Naive thymus-derived CD4-positive, alpha-beta T cell (primary cell): ENCODE measurements around the gene MFSD6. TPM values are rescaled to one million over a fixed set of nuclear protein-coding genes. Genes with fewer than 3 reads are reported as not detected.

ENCODE experiments used
- ATAC-seq: fragments of 150-1000 bp; cut with Tn5 transposase; 2 replicates; pipeline ENCODE4 v1.10.0; 2021; ENCODE audit warnings: mild to moderate bottlenecking, moderate library complexity
- CTCF ChIA-PET: fragments of 350-600 bp; sonication (Branson Sonifier 250); formaldehyde crosslinking; loops from one replicate; lab custom pipeline; 2021; ENCODE audit warnings: antibody characterized with exemption; lab: Charles Lee
- POLR2A ChIA-PET: fragments of 350-600 bp; sonication (Branson Sonifier 250); formaldehyde crosslinking; loops from one replicate; lab custom pipeline; 2021; ENCODE audit warnings: antibody characterized with exemption, inconsistent platforms; lab: Charles Lee
- DNase-seq, 9 donors: peaks; one replicate each; pipeline versions ENCODE4 v3.0.0 to v3.0.0-alpha.2; 2020 to 2022; ENCODE audit warnings: mixed read lengths in 1 of 9
- H3K27ac ChIP-seq: one replicate; pipeline ENCODE4 v1.7.0; 2013; ENCODE audit warnings: mild to moderate bottlenecking, low read depth, low read length, moderate library complexity
- H3K27me3 ChIP-seq, 2 donors: one replicate each; pipeline ENCODE4 v1.7.0; 2013; ENCODE audit warnings: low read length in 2 of 2, mild to moderate bottlenecking in 2 of 2, moderate library complexity in 2 of 2; ENCODE audit not compliant: control insufficient read depth in 2 of 2, insufficient read depth in 2 of 2
- H3K36me3 ChIP-seq, 3 experiments: 1 replicate in 2 of 3; 2 replicates in 1 of 3; pipeline ENCODE4 v1.7.0; 2013; ENCODE audit warnings: low read length in 3 of 3, mild to moderate bottlenecking in 3 of 3, moderate library complexity in 1 of 3; ENCODE audit not compliant: insufficient read depth in 3 of 3, control insufficient read depth in 2 of 3
- H3K4me1 ChIP-seq, 2 donors: one replicate each; pipeline ENCODE4 v1.7.0; 2013; ENCODE audit warnings: low read length in 2 of 2, mild to moderate bottlenecking in 2 of 2, moderate library complexity in 1 of 2; ENCODE audit not compliant: control insufficient read depth in 2 of 2, insufficient read depth in 2 of 2
- H3K4me3 ChIP-seq: 2 replicates; pipeline ENCODE4 v1.7.0; 2013; ENCODE audit warnings: mild to moderate bottlenecking, low read length
- H3K9me3 ChIP-seq, 3 experiments: 1 replicate in 2 of 3; 2 replicates in 1 of 3; pipeline ENCODE4 v1.7.0; 2013; ENCODE audit warnings: low read length in 3 of 3; ENCODE audit not compliant: control insufficient read depth in 2 of 3
- H3K27ac Mint-ChIP-seq, 9 donors: one replicate each; pipeline ENCODE4 v1.8.0; 2020 to 2022; ENCODE audit warnings: mixed read lengths in 9 of 9, mild to moderate bottlenecking in 8 of 9, moderate library complexity in 5 of 9, inconsistent platforms in 2 of 9
- H3K27me3 Mint-ChIP-seq, 5 donors: one replicate each; pipeline ENCODE4 v1.8.0; 2021 to 2022; ENCODE audit warnings: mixed read lengths in 5 of 5, mild to moderate bottlenecking in 1 of 5
- H3K36me3 Mint-ChIP-seq, 5 donors: one replicate each; pipeline ENCODE4 v1.8.0; 2020 to 2022; ENCODE audit warnings: mixed read lengths in 5 of 5, mild to moderate bottlenecking in 3 of 5, inconsistent platforms in 1 of 5
- H3K4me1 Mint-ChIP-seq, 7 donors: one replicate each; pipeline ENCODE4 v1.8.0; 2020 to 2022; ENCODE audit warnings: mixed read lengths in 7 of 7, mild to moderate bottlenecking in 3 of 7, inconsistent platforms in 1 of 7
- H3K4me3 Mint-ChIP-seq, 10 donors: one replicate each; pipeline ENCODE4 v1.8.0; 2020 to 2022; ENCODE audit warnings: mild to moderate bottlenecking in 10 of 10, mixed read lengths in 10 of 10, moderate library complexity in 6 of 10, inconsistent platforms in 2 of 10
- H3K9me3 Mint-ChIP-seq, 11 donors: one replicate each; pipeline ENCODE4 v1.8.0; 2020 to 2022; ENCODE audit warnings: mixed read lengths in 11 of 11, mild to moderate bottlenecking in 4 of 11, inconsistent platforms in 1 of 11, moderate library complexity in 1 of 11
- intact Hi-C, 2 donors: fragments of 100-400 bp; cut with micrococcal nuclease; formaldehyde crosslinking; loops; one replicate each; pipeline ENCODE4 v1.15.1; 2023
- polyA plus RNA-seq, 2 donors: library from polyadenylated mRNA; unstranded; fragments of 300-500 nt; fragmentation: Illumina TruSeq; gene quantifications; one replicate each; pipeline ENCODE4 v1.2.3, GENCODE V29; 2021
- total RNA-seq, 6 experiments: library from RNA in 5 of 6; stranded (reverse) in 5 of 6; gene quantifications; 1 replicate in 5 of 6; 2 replicates in 1 of 6; pipeline ENCODE4 v1.2.3 and lab custom pipeline; 2021 to 2026

MFSD6 gene
- total and polyA plus RNA-seq, 7 experiments from 2014 or later: 16.5 to 49.3 (median 38.8) TPM

- no peaks in the 10 kb centered on the region for H3K4me1 ChIP-seq
- CTCF ChIA-PET: interaction anchor here (0.5 to 0.6 kb wide), 3 partner anchors 139 to 440 kb away, joined by 3 to 4 read pairs (median 3); no protein-coding TSS in a partner anchor
- POLR2A ChIA-PET: interaction anchor here (0.6 to 1.3 kb wide), 2 partner anchors 158 to 463 kb away, joined by 3 read pairs; partner anchors contain the start of gene NEMP2
- Mint-ChIP-seq H3K36me3 (no peaks in the 10 kb centered on the region), H3K27me3 (peaks cover 0 to 3% (median 0%) of the 10 kb centered on the region in 5 donors), H3K27ac (no peak overlapping the region), H3K4me1 (peaks cover 0 to 5% (median 0%) of the 10 kb centered on the region in 7 donors), H3K9me3 (no peaks in the 10 kb centered on the region), H3K4me3 (no peak overlapping the region)
- H3K36me3 ChIP-seq: no peaks in the 10 kb centered on the region
- no peak for ATAC-seq
- intact Hi-C loops: loop anchor here in 1 of 2 donors (10.0 kb wide), 1 partner anchor 1852 kb away; no protein-coding TSS in a partner anchor
- H3K27ac ChIP-seq: no peak overlapping the region
- no peak for DNase-seq
- H3K9me3 ChIP-seq: no peaks in the 10 kb centered on the region
- no peaks in the 10 kb centered on the region for H3K27me3 ChIP-seq
- H3K4me3 ChIP-seq: no peak overlapping the region
Measured at GRCh38 chr2:190376591-190377245, 31.4 kb upstream of the MFSD6 start.

GRCh38 chr2:190378880-190379237, 29.3 kb upstream of the MFSD6 start:
- H3K9me3 Mint-ChIP-seq: no peaks in the 10 kb centered on the region
- DNase-seq (no peak), ATAC-seq (no peak)
- no peak overlapping the region for H3K4me3 Mint-ChIP-seq
- peaks cover 0 to 6% (median 0%) of the 10 kb centered on the region in 7 donors for H3K4me1 Mint-ChIP-seq
- H3K36me3 ChIP-seq: no peaks in the 10 kb centered on the region
- ChIA-PET POLR2A (no interaction called here), CTCF (interaction anchor here (1.0 kb wide), 1 partner anchor 8 kb away, joined by 3 read pairs; no protein-coding TSS in a partner anchor)
- H3K27ac Mint-ChIP-seq: no peak overlapping the region
- H3K36me3 Mint-ChIP-seq: no peaks in the 10 kb centered on the region
- H3K9me3 ChIP-seq: no peaks in the 10 kb centered on the region
- H3K27ac ChIP-seq: no peak overlapping the region
- no peaks in the 10 kb centered on the region for H3K27me3 ChIP-seq
- no peaks in the 10 kb centered on the region for H3K4me1 ChIP-seq
- intact Hi-C loops: loop anchor here in 1 of 2 donors (10.0 kb wide), 1 partner anchor 1854 kb away; no protein-coding TSS in a partner anchor
- no peak overlapping the region for H3K4me3 ChIP-seq
- peaks cover 0 to 3% (median 0%) of the 10 kb centered on the region in 5 donors for H3K27me3 Mint-ChIP-seq

- H3K4me1 Mint-ChIP-seq: peaks cover 0 to 6% (median 0%) of the 10 kb centered on the region in 7 donors
- Histone ChIP-seq H3K9me3 (no peaks in the 10 kb centered on the region), H3K4me1 (no peaks in the 10 kb centered on the region), H3K4me3 (no peak overlapping the region), H3K36me3 (no peaks in the 10 kb centered on the region), H3K27me3 (no peaks in the 10 kb centered on the region), H3K27ac (no peak overlapping the region)
- no peak overlapping the region for H3K4me3 Mint-ChIP-seq
- DNase-seq (no peak), ATAC-seq (no peak)
- H3K36me3 Mint-ChIP-seq: no peaks in the 10 kb centered on the region
- POLR2A ChIA-PET: interaction anchor here (0.8 kb wide), 1 partner anchor 28 kb away, joined by 3 read pairs; no protein-coding TSS in a partner anchor
- CTCF ChIA-PET: interaction anchor here (1.0 kb wide), 1 partner anchor 9 kb away, joined by 3 read pairs; no protein-coding TSS in a partner anchor
- no peaks in the 10 kb centered on the region for H3K9me3 Mint-ChIP-seq
- peaks cover 0 to 3% (median 0%) of the 10 kb centered on the region in 5 donors for H3K27me3 Mint-ChIP-seq
- no peak overlapping the region for H3K27ac Mint-ChIP-seq
- intact Hi-C loops: loop anchor here in 1 of 2 donors (10.0 kb wide), 1 partner anchor 1855 kb away; no protein-coding TSS in a partner anchor
Measured at GRCh38 chr2:190379249-190379964, 28.7 kb upstream of the MFSD6 start.

- POLR2A ChIA-PET: no interaction called here
- intact Hi-C loops: no loop called here
- DNase-seq (no peak), ATAC-seq (no peak)
- Histone ChIP-seq H3K36me3 (no peaks in the 10 kb centered on the region), H3K4me3 (no peak overlapping the region), H3K4me1 (no peaks in the 10 kb centered on the region), H3K9me3 (no peaks in the 10 kb centered on the region), H3K27me3 (no peaks in the 10 kb centered on the region), H3K27ac (no peak overlapping the region)
- no peak overlapping the region for H3K27ac Mint-ChIP-seq
- H3K27me3 Mint-ChIP-seq: peaks cover 0 to 3% (median 0%) of the 10 kb centered on the region in 5 donors
- H3K36me3 Mint-ChIP-seq: no peaks in the 10 kb centered on the region
- no peaks in the 10 kb centered on the region for H3K9me3 Mint-ChIP-seq
- H3K4me1 Mint-ChIP-seq: peaks cover 0 to 6% (median 0%) of the 10 kb centered on the region in 7 donors
- CTCF ChIA-PET: interaction anchor here (0.7 to 1.2 kb wide), 2 partner anchors 277 to 299 kb away, joined by 3 to 10 read pairs; no protein-coding TSS in a partner anchor
- H3K4me3 Mint-ChIP-seq: no peak overlapping the region
Measured at GRCh38 chr2:190380962-190381412, 27.2 kb upstream of the MFSD6 start.

GRCh38 chr2:190382851-190383250, 25.3 kb upstream of the MFSD6 start:
- peak in 7 of 9 donors; percentile 48 to 74 (median 65) for DNase-seq
- peaks cover 0 to 6% (median 0%) of the 10 kb centered on the region in 7 donors for H3K4me1 Mint-ChIP-seq
- peak overlapping the region in 2 of 9 donors; percentile 28 to 68 for H3K27ac Mint-ChIP-seq
- no peaks in the 10 kb centered on the region for H3K36me3 Mint-ChIP-seq
- Histone ChIP-seq H3K36me3 (no peaks in the 10 kb centered on the region), H3K9me3 (no peaks in the 10 kb centered on the region), H3K27me3 (no peaks in the 10 kb centered on the region), H3K27ac (no peak overlapping the region), H3K4me3 (no peak overlapping the region), H3K4me1 (no peaks in the 10 kb centered on the region)
- peak; percentile 84 for ATAC-seq
- H3K9me3 Mint-ChIP-seq: peaks cover 0 to 3% (median 0%) of the 10 kb centered on the region in 11 donors
- no peak overlapping the region for H3K4me3 Mint-ChIP-seq
- intact Hi-C loops: loop anchor here (1.0 to 2.0 kb wide), 7 partner anchors 24 to 566 kb away; partner anchors contain the start of gene NEMP2 (in 1 of the 2)
- POLR2A ChIA-PET: interaction anchor here (0.7 kb wide), 1 partner anchor 24 kb away, joined by 5 read pairs; no protein-coding TSS in a partner anchor
- peaks cover 0 to 2% (median 0%) of the 10 kb centered on the region in 5 donors for H3K27me3 Mint-ChIP-seq
- CTCF ChIA-PET: interaction anchor here (0.6 to 3.1 kb wide), 6 partner anchors 11 to 297 kb away, joined by 3 to 28 read pairs (median 5); no protein-coding TSS in a partner anchor

- H3K4me3 ChIP-seq: no peak overlapping the region
- CTCF ChIA-PET: interaction anchor here (1.3 kb wide), 1 partner anchor 292 kb away, joined by 4 read pairs; no protein-coding TSS in a partner anchor
- H3K9me3 ChIP-seq: no peaks in the 10 kb centered on the region
- intact Hi-C loops: no loop called here
- no peak overlapping the region for H3K27ac Mint-ChIP-seq
- peaks cover 0 to 6% (median 0%) of the 10 kb centered on the region in 7 donors for H3K4me1 Mint-ChIP-seq
- no peak for ATAC-seq
- H3K4me3 Mint-ChIP-seq: no peak overlapping the region
- no peaks in the 10 kb centered on the region for H3K4me1 ChIP-seq
- H3K36me3 ChIP-seq: no peaks in the 10 kb centered on the region
- POLR2A ChIA-PET: interaction anchor here (1.2 kb wide), 1 partner anchor 20 kb away, joined by 6 read pairs; no protein-coding TSS in a partner anchor
- H3K36me3 Mint-ChIP-seq: no peaks in the 10 kb centered on the region
- H3K27me3 Mint-ChIP-seq: peaks cover 0 to 13% (median 6%) of the 10 kb centered on the region in 5 donors
- DNase-seq: no peak
- H3K27me3 ChIP-seq: no peaks in the 10 kb centered on the region
- no peak overlapping the region for H3K27ac ChIP-seq
- peaks cover 0 to 3% (median 0%) of the 10 kb centered on the region in 11 donors for H3K9me3 Mint-ChIP-seq
Measured at GRCh38 chr2:190387422-190387821, 20.7 kb upstream of the MFSD6 start.
